Type B pancreatic cell (in vitro differentiated cells): Measurements from ENCODE around the gene EIF2S3B. TPM values are rescaled to one million over a fixed set of nuclear protein-coding genes. Genes with fewer than 3 reads are reported as not detected.

Experiments used
- DNase-seq: peaks from one replicate; pipeline ENCODE4 v3.0.0; 2021; ENCODE audit warnings: mixed read lengths; ENCODE audit not compliant: unreplicated experiment; ENCODE audit errors: extremely low spot score
- H3K27ac Mint-ChIP-seq: 2 replicates; pipeline ENCODE4 v1.8.0; 2021; ENCODE audit warnings: mild to moderate bottlenecking, mixed read lengths
- H3K27me3 Mint-ChIP-seq: 2 replicates; pipeline ENCODE4 v1.8.0; 2021; ENCODE audit warnings: mixed read lengths
- H3K36me3 Mint-ChIP-seq: 2 replicates; pipeline ENCODE4 v1.8.0; 2021; ENCODE audit warnings: mixed read lengths
- H3K4me1 Mint-ChIP-seq: one replicate; pipeline ENCODE4 v1.8.0; 2021; ENCODE audit warnings: mixed read lengths; ENCODE audit not compliant: unreplicated experiment
- H3K4me3 Mint-ChIP-seq: 2 replicates; pipeline ENCODE4 v1.8.0; 2021; ENCODE audit warnings: mild to moderate bottlenecking, mixed read lengths
- H3K9me3 Mint-ChIP-seq: 2 replicates; pipeline ENCODE4 v1.8.0; 2021; ENCODE audit warnings: mixed read lengths
- CTCF ChIP-seq: fragments of 200-600 bp; sonication (generic); conservative IDR thresholded peaks from 2 replicates; pipeline ENCODE4 v1.5.0; 2021; ENCODE audit warnings: antibody characterized with exemption, mild to moderate bottlenecking
- total RNA-seq: library from RNA; stranded (reverse); gene quantifications from 2 replicates; pipeline ENCODE4 v1.2.1, GENCODE V29; 2021; ENCODE audit warnings: low replicate concordance

The EIF2S3B gene
- total RNA-seq, 1 donor from 2014 or later: 0.80 TPM

DNA sequence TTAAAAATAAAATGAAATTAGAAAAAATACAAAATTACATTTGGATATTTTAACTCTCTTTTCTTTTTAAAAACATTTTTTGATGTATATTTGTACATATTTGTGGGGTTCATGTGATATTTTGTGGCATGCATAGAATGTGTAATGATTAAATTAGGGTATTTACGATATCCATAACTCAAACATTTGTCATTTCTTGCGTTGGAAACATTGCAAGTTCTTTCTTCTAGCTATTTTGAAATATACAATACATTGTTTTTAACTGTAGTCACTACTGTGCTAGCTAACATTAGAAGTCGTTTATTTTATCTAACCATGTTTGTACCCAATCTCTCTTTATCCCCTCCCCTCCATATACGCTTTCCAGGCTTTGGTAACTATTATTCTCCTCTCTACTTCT lies 13.9 kb upstream of the EIF2S3B start:
- TF ChIP-seq CTCF: no peak
- no peak for DNase-seq

DNA sequence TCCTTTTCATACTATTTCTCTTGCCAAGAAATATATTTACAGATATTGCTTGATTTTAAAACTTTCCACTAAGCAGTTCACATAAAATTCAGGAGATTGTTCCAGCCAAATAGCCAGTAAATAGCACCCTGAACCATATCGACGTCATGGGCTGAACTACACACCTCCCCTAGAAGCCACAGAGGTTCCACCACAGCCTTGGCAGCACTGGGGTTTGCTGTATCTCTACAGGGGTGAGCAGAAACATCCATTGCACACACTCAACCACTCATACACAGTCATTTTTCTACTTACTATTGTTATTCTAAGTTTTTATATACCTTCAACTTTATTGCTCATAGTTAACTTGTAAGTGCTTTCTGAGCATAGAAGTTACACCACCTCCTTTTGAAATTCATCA lies 8.1 kb upstream of the EIF2S3B start:
- H3K4me3 Mint-ChIP-seq: no peak overlapping the region
- no peak for TF ChIP-seq CTCF
- no peaks in the 10 kb centered on the region for H3K36me3 Mint-ChIP-seq
- H3K9me3 Mint-ChIP-seq: no peaks in the 10 kb centered on the region
- no peaks in the 10 kb centered on the region for H3K4me1 Mint-ChIP-seq
- H3K27me3 Mint-ChIP-seq: peaks cover 17% of the 10 kb centered on the region
- DNase-seq: no peak
- H3K27ac Mint-ChIP-seq: no peak overlapping the region

More for the DNA sequence above, 13.9 kb upstream of the EIF2S3B start:
- Mint-ChIP-seq H3K9me3 (no peaks in the 10 kb centered on the region), H3K4me1 (no peaks in the 10 kb centered on the region), H3K27me3 (peaks cover 16% of the 10 kb centered on the region), H3K27ac (no peak overlapping the region), H3K36me3 (no peaks in the 10 kb centered on the region), H3K4me3 (no peak overlapping the region)

GRCh38 chr12:10498042-10498441 lies 7.6 kb upstream of the EIF2S3B start:
- peaks cover 17% of the 10 kb centered on the region for H3K27me3 Mint-ChIP-seq
- TF ChIP-seq CTCF: no peak
- no peak overlapping the region for H3K4me3 Mint-ChIP-seq
- no peaks in the 10 kb centered on the region for H3K4me1 Mint-ChIP-seq
- no peak for DNase-seq
- H3K36me3 Mint-ChIP-seq: no peaks in the 10 kb centered on the region
- H3K9me3 Mint-ChIP-seq: no peaks in the 10 kb centered on the region
- H3K27ac Mint-ChIP-seq: no peak overlapping the region

- Mint-ChIP-seq H3K9me3 (no peaks in the 10 kb centered on the region), H3K27me3 (peaks cover 13% of the 10 kb centered on the region), H3K4me1 (no peaks in the 10 kb centered on the region), H3K36me3 (no peaks in the 10 kb centered on the region), H3K4me3 (no peak overlapping the region), H3K27ac (no peak overlapping the region)
- DNase-seq: no peak
- TF ChIP-seq CTCF: no peak
These were observed 4.7 kb upstream of the EIF2S3B start for GRCh38 chr12:10501030-10501429.

DNA sequence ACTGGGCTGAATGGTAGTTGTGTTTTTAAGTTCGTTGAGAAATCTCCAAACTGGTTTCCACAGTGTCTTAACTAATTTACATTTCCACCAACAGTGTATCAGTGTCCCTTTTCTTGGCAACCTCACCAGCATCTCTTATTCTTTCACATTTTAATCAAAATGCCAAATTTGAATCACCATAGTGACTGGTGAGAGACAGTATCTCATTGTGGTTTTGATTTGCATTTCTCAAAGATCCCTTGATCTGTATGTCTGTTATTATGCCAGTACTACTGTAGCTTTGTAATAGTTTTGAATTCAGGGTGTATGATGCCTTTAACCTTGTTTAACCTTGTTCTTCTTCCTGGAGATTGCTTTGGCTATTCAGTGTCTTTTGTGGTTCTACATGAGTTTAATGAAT lies 2.2 kb upstream of the EIF2S3B start:
- Mint-ChIP-seq H3K27ac (no peak overlapping the region), H3K27me3 (no peaks in the 10 kb centered on the region), H3K9me3 (no peaks in the 10 kb centered on the region), H3K4me3 (no peak overlapping the region), H3K4me1 (no peaks in the 10 kb centered on the region), H3K36me3 (no peaks in the 10 kb centered on the region)
- no peak for DNase-seq
- TF ChIP-seq CTCF: no peak

DNA sequence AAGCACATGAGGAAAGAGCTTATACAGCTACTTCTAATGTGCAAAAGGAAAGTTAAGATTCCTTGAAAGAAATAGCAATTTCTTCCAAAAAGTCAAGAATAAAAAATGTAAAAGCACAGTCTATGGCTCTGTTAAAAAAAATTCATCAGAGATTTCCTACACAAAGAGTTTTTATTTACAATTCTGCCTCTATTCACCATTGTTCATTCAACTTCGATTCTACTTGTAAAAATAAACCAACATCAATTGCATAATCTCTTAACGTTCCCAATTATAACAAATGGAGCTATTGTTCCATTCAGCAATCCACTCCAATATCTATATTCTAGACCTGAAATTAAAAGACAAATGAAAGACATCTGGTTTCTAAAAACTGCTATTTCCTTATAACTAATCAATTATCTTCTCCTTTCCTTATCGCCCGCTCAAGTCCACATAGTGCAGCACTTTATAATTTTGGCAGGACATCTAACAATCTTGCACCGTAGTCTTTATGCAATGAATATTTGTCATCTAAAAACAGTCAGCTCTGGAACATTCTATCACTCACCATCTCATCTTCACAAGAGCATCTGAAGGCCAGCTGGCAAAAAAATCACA lies 6.2 kb downstream of the EIF2S3B start:
- Mint-ChIP-seq H3K36me3 (no peaks in the 10 kb centered on the region), H3K9me3 (no peaks in the 10 kb centered on the region), H3K4me3 (no peak overlapping the region), H3K4me1 (no peaks in the 10 kb centered on the region), H3K27me3 (peaks cover 4% of the 10 kb centered on the region), H3K27ac (no peak overlapping the region)
- DNase-seq: no peak
- no peak for TF ChIP-seq CTCF
